Caco-2 (cell line): ENCODE data around the gene WDR49. TPM values are rescaled to one million over a fixed set of nuclear protein-coding genes. Genes with fewer than 3 reads are reported as not detected.

ENCODE experiments used
- BruUV-seq: library from RNA; stranded (reverse); fragments of 400-500 nt; replicated peaks from 2 replicates; lab custom pipeline; 2021; lab: Mats Ljungman, UMichigan
- CTCF ChIA-PET: fragments of 300-600 bp; sonication (Branson Sonifier 250); formaldehyde crosslinking; loops from one replicate; lab custom pipeline; 2022; ENCODE audit warnings: antibody characterized with exemption; lab: Charles Lee
- POLR2A ChIA-PET: fragments of 300-600 bp; sonication (Branson Sonifier 250); formaldehyde crosslinking; loops from one replicate; lab custom pipeline; 2022; ENCODE audit warnings: antibody characterized with exemption; lab: Charles Lee
- DNase-seq, 2 experiments: peaks; one replicate each; pipeline versions ENCODE4 v3.0.0 to v3.0.0-alpha.2; 2020 to 2022
- H3K27me3 ChIP-seq: replicated peaks from 2 replicates; pipeline ENCODE4 v1.6.0; 2011; ENCODE audit warnings: low read length; ENCODE audit not compliant: control insufficient read depth, insufficient read depth
- H3K36me3 ChIP-seq: 2 replicates; pipeline ENCODE4 v1.5.1; 2011; ENCODE audit warnings: low read length; ENCODE audit not compliant: control insufficient read depth, insufficient read depth
- H3K4me1 ChIP-seq: fragments of 250-450 bp; sonication (Bioruptor Pico); 2 replicates; pipeline ENCODE4 v1.5.1; 2020; ENCODE audit warnings: mild to moderate bottlenecking
- H3K4me3 ChIP-seq: 2 replicates; pipeline ENCODE4 v1.5.1; 2011; ENCODE audit warnings: low read depth, mild to moderate bottlenecking, control low read depth, low read length
- H3K9me3 ChIP-seq: fragments of 250-450 bp; sonication (Bioruptor Pico); 2 replicates; pipeline ENCODE4 v1.5.1; 2020; ENCODE audit warnings: mild to moderate bottlenecking, moderate library complexity
- H3K27ac Mint-ChIP-seq: one replicate; pipeline ENCODE4 v1.8.0; 2022; ENCODE audit warnings: mixed read lengths; ENCODE audit not compliant: unreplicated experiment
- H3K27me3 Mint-ChIP-seq: one replicate; pipeline ENCODE4 v1.8.0; 2022; ENCODE audit warnings: mixed read lengths; ENCODE audit not compliant: insufficient read depth, unreplicated experiment
- H3K36me3 Mint-ChIP-seq: one replicate; pipeline ENCODE4 v1.8.0; 2022; ENCODE audit warnings: mild to moderate bottlenecking, mixed read lengths; ENCODE audit not compliant: insufficient read depth, unreplicated experiment
- H3K4me1 Mint-ChIP-seq: one replicate; pipeline ENCODE4 v1.8.0; 2022; ENCODE audit warnings: low read depth, mixed read lengths; ENCODE audit not compliant: unreplicated experiment
- H3K4me3 Mint-ChIP-seq: one replicate; pipeline ENCODE4 v1.8.0; 2022; ENCODE audit warnings: mild to moderate bottlenecking, moderate library complexity, mixed read lengths; ENCODE audit not compliant: unreplicated experiment
- H3K9me3 Mint-ChIP-seq: one replicate; pipeline ENCODE4 v1.8.0; 2022; ENCODE audit warnings: mixed read lengths; ENCODE audit not compliant: unreplicated experiment
- intact Hi-C: fragments of 100-400 bp; cut with micrococcal nuclease; formaldehyde crosslinking; loops from one replicate; pipeline ENCODE4 v1.10.0; 2022; ENCODE audit not compliant: unreplicated experiment
- total RNA-seq: library from RNA; stranded (reverse); gene quantifications from 2 replicates; pipeline ENCODE4 v1.2.3, GENCODE V29; 2022
- TF ChIP-seq, protein P1 (sequence below), 2 experiments: fragments of 200-600 bp in 1 of 2; IDR thresholded peaks; 1 replicate in 1 of 2; 2 replicates in 1 of 2; pipeline versions ENCODE4 v1.5.1 to v1.8.0; 2011 to 2022; ENCODE audit warnings: antibody characterized with exemption in 1 of 2, control low read depth in 1 of 2, inconsistent platforms in 1 of 2, low read depth in 1 of 2, low read length in 1 of 2, mild to moderate bottlenecking in 1 of 2, moderate library complexity in 1 of 2; ENCODE audit not compliant: insufficient read depth in 1 of 2, severe bottlenecking in 1 of 2, unreplicated experiment in 1 of 2

WDR49 gene
- total RNA-seq, 1 experiment from 2014 or later, result 0.32 TPM

DNA sequence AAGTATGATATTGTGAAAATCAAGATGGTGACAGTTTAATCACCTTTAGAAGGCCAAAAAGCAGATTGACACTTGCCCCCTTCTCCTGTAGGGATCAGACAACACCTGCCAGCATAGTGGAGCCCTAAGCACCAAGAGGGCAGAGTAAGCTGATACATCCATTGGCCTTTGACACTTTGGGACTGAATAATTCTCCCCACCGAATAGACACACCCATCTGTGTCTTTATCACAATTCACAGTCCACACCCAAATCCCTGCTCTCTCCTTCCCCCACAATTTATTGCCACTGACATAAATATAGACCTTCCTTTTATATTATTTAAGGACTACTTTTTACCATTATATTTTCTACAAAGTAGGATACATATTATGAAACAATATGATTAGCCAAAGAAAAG is 3.1 kb upstream of the WDR49 start:
- peaks cover 2% of the 10 kb centered on the region for H3K27me3 Mint-ChIP-seq
- no peak overlapping the region for H3K4me3 ChIP-seq
- no TSS peak for BruUV-seq
- TF ChIP-seq, protein P1, sequence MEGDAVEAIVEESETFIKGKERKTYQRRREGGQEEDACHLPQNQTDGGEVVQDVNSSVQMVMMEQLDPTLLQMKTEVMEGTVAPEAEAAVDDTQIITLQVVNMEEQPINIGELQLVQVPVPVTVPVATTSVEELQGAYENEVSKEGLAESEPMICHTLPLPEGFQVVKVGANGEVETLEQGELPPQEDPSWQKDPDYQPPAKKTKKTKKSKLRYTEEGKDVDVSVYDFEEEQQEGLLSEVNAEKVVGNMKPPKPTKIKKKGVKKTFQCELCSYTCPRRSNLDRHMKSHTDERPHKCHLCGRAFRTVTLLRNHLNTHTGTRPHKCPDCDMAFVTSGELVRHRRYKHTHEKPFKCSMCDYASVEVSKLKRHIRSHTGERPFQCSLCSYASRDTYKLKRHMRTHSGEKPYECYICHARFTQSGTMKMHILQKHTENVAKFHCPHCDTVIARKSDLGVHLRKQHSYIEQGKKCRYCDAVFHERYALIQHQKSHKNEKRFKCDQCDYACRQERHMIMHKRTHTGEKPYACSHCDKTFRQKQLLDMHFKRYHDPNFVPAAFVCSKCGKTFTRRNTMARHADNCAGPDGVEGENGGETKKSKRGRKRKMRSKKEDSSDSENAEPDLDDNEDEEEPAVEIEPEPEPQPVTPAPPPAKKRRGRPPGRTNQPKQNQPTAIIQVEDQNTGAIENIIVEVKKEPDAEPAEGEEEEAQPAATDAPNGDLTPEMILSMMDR (IDR thresholded peaks at IDR 0.05; ENCODE audit: insufficient read depth in 1 of 2, low read depth in 1 of 2, low read length in 1 of 2, severe bottlenecking in 1 of 2, unreplicated experiment in 1 of 2), result no peak
- H3K9me3 Mint-ChIP-seq, result no peaks in the 10 kb centered on the region
- CTCF ChIA-PET, result no interaction called here
- no peak for DNase-seq
- no peaks in the 10 kb centered on the region for H3K9me3 ChIP-seq
- H3K36me3 ChIP-seq, result no peaks in the 10 kb centered on the region
- no peaks in the 10 kb centered on the region for H3K4me1 ChIP-seq
- H3K4me3 Mint-ChIP-seq, result no peak overlapping the region
- intact Hi-C loops, result no loop called here
- no peak overlapping the region for H3K27ac Mint-ChIP-seq
- H3K27me3 ChIP-seq, result no peaks in the 10 kb centered on the region
- POLR2A ChIA-PET, result no interaction called here
- no peaks in the 10 kb centered on the region for H3K4me1 Mint-ChIP-seq
- no peaks in the 10 kb centered on the region for H3K36me3 Mint-ChIP-seq

DNA sequence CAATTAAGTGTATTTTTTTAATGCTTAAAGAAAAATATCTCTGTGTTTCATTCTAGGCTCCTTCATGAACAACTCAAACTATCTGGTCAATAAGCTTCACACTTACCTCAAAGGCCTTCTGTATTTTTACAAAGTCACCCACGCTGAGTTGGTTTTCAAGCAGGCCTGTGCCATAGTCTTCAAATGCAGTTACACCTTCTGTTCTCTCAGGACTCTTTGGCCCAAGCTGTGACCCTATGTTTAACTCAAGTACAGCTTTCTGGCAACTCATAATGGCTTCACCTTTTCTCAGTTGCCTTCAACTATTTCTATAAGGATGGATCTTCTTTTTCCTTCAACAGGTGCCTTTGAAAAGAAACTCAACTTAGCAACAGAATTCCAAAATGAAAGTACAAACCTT is 587 bp downstream of the WDR49 start:
- Histone ChIP-seq H3K9me3 (no peaks in the 10 kb centered on the region), H3K4me1 (no peaks in the 10 kb centered on the region), H3K4me3 (no peak overlapping the region), H3K27me3 (no peaks in the 10 kb centered on the region), H3K36me3 (no peaks in the 10 kb centered on the region)
- Mint-ChIP-seq H3K9me3 (no peaks in the 10 kb centered on the region), H3K36me3 (no peaks in the 10 kb centered on the region), H3K27ac (no peak overlapping the region), H3K4me3 (no peak overlapping the region), H3K27me3 (peaks cover 2% of the 10 kb centered on the region), H3K4me1 (no peaks in the 10 kb centered on the region)
- no peak for DNase-seq
- ChIA-PET POLR2A (no interaction called here), CTCF (no interaction called here)
- TF ChIP-seq, protein P1 (IDR thresholded peaks at IDR 0.05; ENCODE audit: insufficient read depth in 1 of 2, low read depth in 1 of 2, low read length in 1 of 2, severe bottlenecking in 1 of 2, unreplicated experiment in 1 of 2), result no peak
- BruUV-seq, result no TSS peak
- intact Hi-C loops, result no loop called here

DNA sequence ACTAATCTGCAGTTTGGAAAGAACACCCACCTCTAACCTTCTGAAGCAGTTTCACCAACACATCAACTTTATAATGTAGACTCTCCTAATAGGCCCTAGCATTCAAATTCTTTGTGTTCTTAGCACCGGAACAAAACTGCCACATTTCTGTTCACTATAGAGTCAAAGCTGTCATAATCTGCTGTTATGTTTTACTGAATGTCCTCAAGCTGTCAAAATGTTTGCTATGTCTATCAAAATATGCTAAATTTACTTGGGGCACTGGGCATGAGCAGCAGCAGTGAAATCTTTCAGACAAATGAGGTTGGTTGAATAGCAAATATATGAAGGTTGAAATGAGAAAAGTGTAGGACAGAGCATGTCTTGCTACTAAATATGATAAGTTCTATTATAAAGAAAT is 1.9 kb downstream of the WDR49 start:
- no TSS peak for BruUV-seq
- CTCF ChIA-PET, result no interaction called here

More for the DNA sequence above, 1.9 kb downstream of the WDR49 start:
- DNase-seq, result no peak
- H3K27ac Mint-ChIP-seq, result no peak overlapping the region
- H3K36me3 ChIP-seq, result no peaks in the 10 kb centered on the region
- no peaks in the 10 kb centered on the region for H3K9me3 ChIP-seq
- no peaks in the 10 kb centered on the region for H3K4me1 Mint-ChIP-seq
- TF ChIP-seq, protein P1 (IDR thresholded peaks at IDR 0.05; ENCODE audit: insufficient read depth in 1 of 2, low read depth in 1 of 2, low read length in 1 of 2, severe bottlenecking in 1 of 2, unreplicated experiment in 1 of 2), result no peak
- H3K4me1 ChIP-seq, result no peaks in the 10 kb centered on the region
- POLR2A ChIA-PET, result no interaction called here
- peaks cover 2% of the 10 kb centered on the region for H3K27me3 Mint-ChIP-seq
- H3K9me3 Mint-ChIP-seq, result no peaks in the 10 kb centered on the region
- H3K27me3 ChIP-seq, result no peaks in the 10 kb centered on the region
- H3K4me3 Mint-ChIP-seq, result no peak overlapping the region
- H3K4me3 ChIP-seq, result no peak overlapping the region
- H3K36me3 Mint-ChIP-seq, result no peaks in the 10 kb centered on the region
- intact Hi-C loops, result no loop called here
